GM12892 (cell line): ENCODE data around the gene SPATA20.

ENCODE experiments used
- POLR2A ChIP-seq: IDR thresholded peaks from 2 replicates; pipeline ENCODE4 v1.6.1; 2011; ENCODE audit warnings: low read depth, low read length, control low read depth
- TAF1 ChIP-seq: IDR thresholded peaks from 2 replicates; pipeline ENCODE4 v1.6.1; 2011; ENCODE audit warnings: low read depth, mild to moderate bottlenecking, control low read depth, low read length, borderline replicate concordance

DNA sequence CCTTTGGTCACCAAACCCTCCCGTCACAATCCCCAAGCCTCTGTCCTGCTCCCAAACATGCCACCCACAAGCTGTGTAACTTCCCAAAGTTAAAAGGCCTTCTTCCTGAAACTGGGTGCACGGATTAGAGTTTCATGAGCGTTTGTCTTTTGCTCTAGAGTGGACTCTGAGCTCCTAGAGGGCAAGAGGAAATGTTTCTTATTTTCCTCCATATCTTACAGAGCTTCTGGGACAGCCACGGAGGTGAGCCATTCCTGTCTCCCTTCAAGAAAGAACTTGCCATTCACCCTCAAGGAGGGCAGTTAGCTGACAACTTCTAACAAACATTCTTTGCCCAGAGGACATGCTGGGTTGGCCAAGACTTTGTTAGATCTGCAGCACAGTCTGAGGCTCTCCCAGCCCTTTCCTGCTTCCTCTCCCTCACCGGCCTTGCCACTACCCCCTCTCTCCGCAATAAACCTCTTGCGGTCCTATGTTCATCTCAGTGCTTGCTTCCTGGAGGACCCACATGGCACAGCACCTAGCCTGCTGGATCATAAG, 41.3 kb upstream of the SPATA20 start:
- TF ChIP-seq POLR2A: no peak
- TF ChIP-seq TAF1: no peak
